GM19238 (cell line): ENCODE measurements around the gene URM1.

Source experiments
- DNase-seq: peaks from one replicate; pipeline ENCODE4 v3.0.0; 2011; ENCODE audit warnings: low spot score; ENCODE audit not compliant: insufficient read length

The URM1 gene

GRCh38 chr9:128385496-128386460, 14.6 kb downstream of the URM1 start:
- no peak for DNase-seq

- no peak for DNase-seq
Measured at GRCh38 chr9:128388150-128388549, 17.0 kb downstream of the URM1 start.

- no peak for DNase-seq
Measured at GRCh38 chr9:128389395-128390149, 18.4 kb downstream of the URM1 start.

GRCh38 chr9:128390150-128390812, 19.1 kb downstream of the URM1 start:
- DNase-seq, result no peak

- DNase-seq, result no peak
Measured at GRCh38 chr9:128390813-128391711, 19.9 kb downstream of the URM1 start.

GRCh38 chr9:128391956-128392301, 20.8 kb downstream of the URM1 start:
- DNase-seq, result no peak

GRCh38 chr9:128392302-128393144, 21.3 kb downstream of the URM1 start:
- no peak for DNase-seq

- no peak for DNase-seq
Measured at GRCh38 chr9:128393145-128393775, 22.1 kb downstream of the URM1 start.

GRCh38 chr9:128393970-128394369, 22.8 kb downstream of the URM1 start:
- DNase-seq, result no peak

- no peak for DNase-seq
Measured at GRCh38 chr9:128394379-128395168, 23.4 kb downstream of the URM1 start.

GRCh38 chr9:128396970-128397613, 25.9 kb downstream of the URM1 start:
- no peak for DNase-seq

- DNase-seq, result no peak
Measured at GRCh38 chr9:128397831-128398230, 26.7 kb downstream of the URM1 start.

GRCh38 chr9:128399861-128400260, 28.7 kb downstream of the URM1 start:
- DNase-seq, result no peak

GRCh38 chr9:128404560-128404959, 33.4 kb downstream of the URM1 start:
- no peak for DNase-seq

GRCh38 chr9:128405077-128405779, 34.1 kb downstream of the URM1 start:
- no peak for DNase-seq

GRCh38 chr9:128405780-128406171, 34.6 kb downstream of the URM1 start:
- no peak for DNase-seq

- DNase-seq, result no peak
Measured at GRCh38 chr9:128406848-128407391, 35.7 kb downstream of the URM1 start.
